B cell (primary cell): ENCODE results near the gene PNKD. TPM values are rescaled to one million over a fixed set of nuclear protein-coding genes. Genes with fewer than 3 reads are reported as not detected.

Experiments
- ATAC-seq: fragments of 200-7000 bp; cut with Tn5 transposase; one replicate; pipeline ENCODE4 v1.10.0; 2021; ENCODE audit warnings: low read depth, mild to moderate bottlenecking, moderate number of reproducible peaks, moderate library complexity
- CTCF ChIA-PET: fragments of 350-600 bp; sonication (Branson Sonifier 250); formaldehyde crosslinking; loops from one replicate; lab custom pipeline; 2021; ENCODE audit warnings: antibody characterized with exemption, inconsistent platforms; lab: Charles Lee
- POLR2A ChIA-PET: fragments of 350-600 bp; sonication (Branson Sonifier 250); formaldehyde crosslinking; loops from one replicate; lab custom pipeline; 2021; ENCODE audit warnings: antibody characterized with exemption; lab: Charles Lee
- DNase-seq: peaks from one replicate; pipeline ENCODE4 v3.0.0; 2013
- H2AFZ ChIP-seq: 2 replicates; pipeline ENCODE4 v1.6.1; 2012; ENCODE audit warnings: mild to moderate bottlenecking, low read depth, low read length; ENCODE audit not compliant: insufficient read depth, poor library complexity, severe bottlenecking
- H3K27ac ChIP-seq, 2 donors: 1 replicate in 1 of 2; 2 replicates in 1 of 2; pipeline ENCODE4 v1.5.1; 2012 to 2013; ENCODE audit warnings: low read length in 2 of 2, mild to moderate bottlenecking in 2 of 2, moderate library complexity in 1 of 2
- H3K27me3 ChIP-seq, 4 experiments: fragments of 200-600 bp in 1 of 4; sonication (generic) in 1 of 4; replicated peaks in 1 of 4; 1 replicate in 2 of 4; 2 replicates in 2 of 4; pipeline versions ENCODE4 v1.6.1 to v1.7.0; 2013 to 2016; ENCODE audit warnings: low read length in 3 of 4, mild to moderate bottlenecking in 2 of 4, mixed read lengths in 1 of 4, moderate library complexity in 1 of 4; ENCODE audit not compliant: insufficient read depth in 4 of 4, control insufficient read depth in 3 of 4; ENCODE audit errors: control extremely low read depth in 1 of 4
- H3K36me3 ChIP-seq, 2 experiments: replicated peaks in 1 of 2; 1 replicate in 1 of 2; 2 replicates in 1 of 2; pipeline versions ENCODE4 v1.6.1 to v1.7.1; 2013; ENCODE audit warnings: low read length in 1 of 2; ENCODE audit not compliant: insufficient read depth in 2 of 2, control insufficient read depth in 1 of 2; ENCODE audit errors: control extremely low read depth in 1 of 2, extremely low read depth in 1 of 2
- H3K4me1 ChIP-seq, 2 donors: fragments of 200-600 bp in 1 of 2; sonication (generic) in 1 of 2; 1 replicate in 1 of 2; 2 replicates in 1 of 2; pipeline versions ENCODE4 v1.5.1 to v1.6.1; 2013 to 2017; ENCODE audit warnings: low read length in 2 of 2; ENCODE audit not compliant: control insufficient read depth in 2 of 2, insufficient read depth in 2 of 2
- H3K4me2 ChIP-seq: replicated peaks from 2 replicates; pipeline ENCODE3; 2012; ENCODE audit warnings: mild to moderate bottlenecking, low read depth, low read length; ENCODE audit not compliant: poor library complexity, severe bottlenecking
- H3K4me3 ChIP-seq, 5 experiments: fragments of 200-600 bp in 1 of 5; sonication (generic) in 1 of 5; 1 replicate in 3 of 5; 2 replicates in 2 of 5; pipeline versions ENCODE4 v1.5.1 to v1.7.0; 2011 to 2016; ENCODE audit warnings: low read length in 4 of 5, mild to moderate bottlenecking in 4 of 5, low read depth in 2 of 5, control low read depth in 1 of 5, moderate library complexity in 1 of 5; ENCODE audit not compliant: insufficient read depth in 1 of 5; ENCODE audit errors: control extremely low read depth in 1 of 5, extremely low read depth in 1 of 5
- H3K79me2 ChIP-seq: fragments of 200-600 bp; sonication (generic); one replicate; pipeline ENCODE4 v1.6.0; 2016; ENCODE audit warnings: low read length; ENCODE audit not compliant: control insufficient read depth, insufficient read depth
- H3K9ac ChIP-seq: fragments of 200-600 bp; sonication (generic); 2 replicates; pipeline ENCODE4 v1.6.1; 2017; ENCODE audit warnings: mild to moderate bottlenecking, low read length, moderate library complexity
- H3K9me3 ChIP-seq, 3 donors: one replicate each; pipeline versions ENCODE4 v1.6.1 to v1.7.1; 2013; ENCODE audit warnings: low read length in 2 of 3; ENCODE audit not compliant: control insufficient read depth in 2 of 3, insufficient read depth in 1 of 3; ENCODE audit errors: control extremely low read depth in 1 of 3
- H4K20me1 ChIP-seq: 2 replicates; pipeline ENCODE4 v1.6.0; 2012; ENCODE audit warnings: mild to moderate bottlenecking, low read length; ENCODE audit not compliant: insufficient read depth, control insufficient read depth, poor library complexity, severe bottlenecking
- H3K27ac Mint-ChIP-seq: one replicate; pipeline ENCODE4 v1.8.0; 2021; ENCODE audit warnings: mixed read lengths
- H3K27me3 Mint-ChIP-seq: one replicate; pipeline ENCODE4 v1.8.0; 2021; ENCODE audit warnings: mixed read lengths
- H3K4me1 Mint-ChIP-seq: one replicate; pipeline ENCODE4 v1.8.0; 2021; ENCODE audit warnings: mixed read lengths
- H3K4me3 Mint-ChIP-seq: one replicate; pipeline ENCODE4 v1.8.0; 2021; ENCODE audit warnings: mixed read lengths
- H3K9me3 Mint-ChIP-seq: one replicate; pipeline ENCODE4 v1.8.0; 2022; ENCODE audit warnings: mixed read lengths; ENCODE audit not compliant: insufficient read depth
- EZH2 ChIP-seq: IDR thresholded peaks from 2 replicates; pipeline ENCODE4 v1.6.1; 2012; ENCODE audit warnings: borderline replicate concordance, low read depth, mild to moderate bottlenecking, moderate library complexity, low read length; ENCODE audit not compliant: insufficient read depth, poor library complexity, severe bottlenecking
- WGBS: methylation state at CpG from one replicate; pipeline ENCODE4 v1.1.5; 2013; ENCODE audit warnings: missing lambda C conversion rate; ENCODE audit not compliant: insufficient coverage; 5-methylcytosine and 5-hydroxymethylcytosine counted together
- intact Hi-C: fragments of 100-400 bp; cut with micrococcal nuclease; formaldehyde crosslinking; loops from one replicate; pipeline ENCODE4 v1.10.0; 2022
- polyA plus RNA-seq: library from polyadenylated mRNA; depleted of rRNA; stranded (reverse); fragments of >200 nt; gene quantifications from 2 replicates; pipeline ENCODE4 v1.2.3, GENCODE V29; 2012
- total RNA-seq, 2 donors: library from RNA; stranded (reverse); fragments of 120-200 nt in 1 of 2; gene quantifications; 1 replicate in 1 of 2; 2 replicates in 1 of 2; pipeline versions ENCODE4 v1.2.3 to v1.2.4, GENCODE V29; 2013 to 2022
- TF ChIP-seq, protein P1 (sequence below): fragments of 200-600 bp; IDR thresholded peaks from one replicate; pipeline ENCODE4 v1.8.0; 2022; ENCODE audit warnings: antibody characterized with exemption, mild to moderate bottlenecking

PNKD gene
- total and polyA plus RNA-seq, 2 donors (not counting 1 experiment from before 2014, with no cell fraction given) = 29.7 to 55.8 TPM

DNA sequence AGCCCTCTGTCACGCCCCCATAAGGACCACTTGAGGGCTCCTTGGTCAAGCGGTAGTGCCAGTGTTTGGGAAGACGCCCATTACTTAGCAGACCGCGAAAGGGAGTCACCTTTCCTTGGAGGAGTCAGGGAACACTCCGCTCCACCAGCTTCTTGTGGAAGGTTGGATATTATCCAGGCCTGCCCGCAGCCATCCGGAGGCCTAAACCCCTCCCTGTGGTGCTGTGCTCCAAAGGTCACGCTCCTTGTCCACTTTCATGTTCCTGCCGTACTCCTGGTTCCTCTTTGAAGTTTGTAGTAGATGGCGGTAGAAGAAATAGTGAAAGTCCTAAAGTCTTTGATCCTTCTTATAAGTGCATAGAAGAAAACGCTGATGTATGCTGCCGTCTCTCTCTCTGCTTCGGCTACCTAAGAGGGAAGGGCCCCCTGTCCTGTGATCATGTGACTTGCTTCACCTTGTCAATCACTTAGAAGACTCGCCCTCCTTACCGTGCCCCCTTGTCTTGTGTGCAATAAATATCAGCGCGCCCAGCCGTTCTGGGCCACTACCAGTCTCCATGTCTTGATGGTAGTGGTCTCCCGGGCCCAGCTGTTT, 84.6 kb downstream of the PNKD start:
- 97% methylated on average over 10 of the region's 20 CpGs for whole genome bisulfite sequencing
- intact Hi-C loops = loop anchor here (5.0 kb wide), 1 partner anchor 42 kb away; the partner anchor contains the start of gene CTDSP1
- no peak overlapping the region for H3K27ac ChIP-seq
- TF ChIP-seq, protein P1, sequence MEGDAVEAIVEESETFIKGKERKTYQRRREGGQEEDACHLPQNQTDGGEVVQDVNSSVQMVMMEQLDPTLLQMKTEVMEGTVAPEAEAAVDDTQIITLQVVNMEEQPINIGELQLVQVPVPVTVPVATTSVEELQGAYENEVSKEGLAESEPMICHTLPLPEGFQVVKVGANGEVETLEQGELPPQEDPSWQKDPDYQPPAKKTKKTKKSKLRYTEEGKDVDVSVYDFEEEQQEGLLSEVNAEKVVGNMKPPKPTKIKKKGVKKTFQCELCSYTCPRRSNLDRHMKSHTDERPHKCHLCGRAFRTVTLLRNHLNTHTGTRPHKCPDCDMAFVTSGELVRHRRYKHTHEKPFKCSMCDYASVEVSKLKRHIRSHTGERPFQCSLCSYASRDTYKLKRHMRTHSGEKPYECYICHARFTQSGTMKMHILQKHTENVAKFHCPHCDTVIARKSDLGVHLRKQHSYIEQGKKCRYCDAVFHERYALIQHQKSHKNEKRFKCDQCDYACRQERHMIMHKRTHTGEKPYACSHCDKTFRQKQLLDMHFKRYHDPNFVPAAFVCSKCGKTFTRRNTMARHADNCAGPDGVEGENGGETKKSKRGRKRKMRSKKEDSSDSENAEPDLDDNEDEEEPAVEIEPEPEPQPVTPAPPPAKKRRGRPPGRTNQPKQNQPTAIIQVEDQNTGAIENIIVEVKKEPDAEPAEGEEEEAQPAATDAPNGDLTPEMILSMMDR = no peak
- TF ChIP-seq EZH2 = no peak
- DNase-seq (no peak), ATAC-seq (no peak)
- no peaks in the 10 kb centered on the region for H3K27me3 Mint-ChIP-seq
- no peak overlapping the region for H3K4me2 ChIP-seq
- H3K27ac Mint-ChIP-seq = no peak overlapping the region
- H3K9me3 Mint-ChIP-seq = peaks cover 4% of the 10 kb centered on the region
- CTCF ChIA-PET = interaction anchor here (1.9 to 7.1 kb wide), 5 partner anchors 11 to 81 kb away, joined by 6 to 139 read pairs (median 30); partner anchors contain the start of genes AAMP, CTDSP1, PNKD and TMBIM1
- peaks cover 0 to 17% (median 16%) of the 10 kb centered on the region in 3 donors for H3K9me3 ChIP-seq
- H3K4me3 Mint-ChIP-seq = no peak overlapping the region
- no peaks in the 10 kb centered on the region for H3K27me3 ChIP-seq
- no peaks in the 10 kb centered on the region for H3K36me3 ChIP-seq
- no peaks in the 10 kb centered on the region for H3K79me2 ChIP-seq
- no peak overlapping the region for H3K4me3 ChIP-seq
- peaks cover 4% of the 10 kb centered on the region for H3K4me1 Mint-ChIP-seq
- H3K4me1 ChIP-seq = peaks cover 0 to 7% of the 10 kb centered on the region in 2 donors
- no peak overlapping the region for H2AFZ ChIP-seq
- no peak overlapping the region for H3K9ac ChIP-seq
- POLR2A ChIA-PET = interaction anchor here (2.2 kb wide), 1 partner anchor 83 kb away, joined by 11 read pairs; no protein-coding TSS in a partner anchor
- no peaks in the 10 kb centered on the region for H4K20me1 ChIP-seq
